Measurements from ENCODE around the gene MTHFD2L.

- TF ChIP-seq CTCF (IDR thresholded peaks at IDR 0.05; ENCODE audit: low read length), result no peak
- no peak for TF ChIP-seq EZH2phosphoT487 (IDR thresholded peaks at IDR 0.05; ENCODE audit: low read length)
- TF ChIP-seq EZH2 (optimal IDR thresholded peaks at IDR 0.05; ENCODE audit: low read depth, low read length), result no peak
These were observed 44.2 kb downstream of the MTHFD2L start for GRCh38 chr4:74202062-74202586.

Data from MM.1S (cell line).